ENCODE measurements around the gene BUD13.

BUD13 gene

DNA sequence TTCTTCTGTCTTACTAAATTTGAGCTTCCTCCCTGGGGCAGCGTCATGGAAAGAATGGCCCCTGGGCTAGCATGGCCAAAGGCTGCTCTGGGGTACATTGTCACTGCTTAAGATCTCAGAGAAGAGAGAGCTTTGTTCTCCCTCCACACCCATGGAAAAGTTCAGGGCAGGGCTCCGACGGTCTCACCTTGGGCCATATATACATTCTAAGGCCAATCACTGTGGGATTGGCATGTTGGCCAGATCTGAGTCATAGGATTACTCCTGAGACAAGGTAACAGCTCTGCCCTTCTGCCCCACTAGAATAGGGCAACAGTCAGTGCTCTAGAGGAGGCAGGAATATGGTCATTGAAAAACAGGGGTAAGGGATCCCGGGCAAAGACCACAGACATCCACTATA lies 56.2 kb downstream of the BUD13 start:
- DNase-seq (ENCODE audit: low read depth): no peak

DNA sequence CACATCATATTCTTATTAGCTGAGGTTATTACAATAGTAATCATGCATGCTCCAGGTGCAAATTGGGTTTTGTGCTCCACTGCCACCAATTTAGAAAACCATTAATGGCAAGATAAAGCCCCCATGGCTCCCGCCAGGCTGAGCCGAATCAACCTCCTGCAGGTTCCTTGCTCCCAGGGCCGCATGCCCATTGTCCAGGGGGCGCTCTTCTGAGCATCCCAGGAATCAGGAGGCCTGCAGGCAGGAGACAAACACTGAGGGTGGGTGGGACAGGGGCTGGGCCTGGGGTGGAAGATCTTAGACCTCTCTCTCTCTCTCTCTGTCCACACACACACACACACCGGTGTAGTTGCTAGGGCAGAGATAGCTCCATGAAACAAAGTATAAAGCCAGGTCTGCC lies 57.4 kb downstream of the BUD13 start:
- no peak for DNase-seq (ENCODE audit: low read depth)

DNA sequence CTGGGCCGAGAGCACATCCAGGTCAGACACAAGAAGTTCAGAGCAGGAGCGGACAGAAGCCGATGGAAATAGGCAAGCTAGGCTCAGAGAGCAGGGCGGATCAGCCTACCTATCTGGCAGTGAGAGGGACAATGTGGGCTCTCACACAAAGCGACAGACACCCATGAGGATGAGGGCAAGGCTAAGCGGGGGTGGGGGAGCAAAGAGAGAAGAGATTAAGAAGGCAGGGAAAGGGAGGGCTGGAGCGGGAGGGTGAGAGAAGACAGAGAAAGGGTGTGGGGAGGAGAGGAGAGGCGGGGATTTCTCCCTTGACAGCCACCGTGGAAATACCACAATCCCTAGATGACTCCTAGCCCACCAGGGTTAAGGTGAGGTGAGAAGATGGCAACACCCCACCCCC lies 57.9 kb downstream of the BUD13 start:
- DNase-seq (ENCODE audit: low read depth): no peak

DNA sequence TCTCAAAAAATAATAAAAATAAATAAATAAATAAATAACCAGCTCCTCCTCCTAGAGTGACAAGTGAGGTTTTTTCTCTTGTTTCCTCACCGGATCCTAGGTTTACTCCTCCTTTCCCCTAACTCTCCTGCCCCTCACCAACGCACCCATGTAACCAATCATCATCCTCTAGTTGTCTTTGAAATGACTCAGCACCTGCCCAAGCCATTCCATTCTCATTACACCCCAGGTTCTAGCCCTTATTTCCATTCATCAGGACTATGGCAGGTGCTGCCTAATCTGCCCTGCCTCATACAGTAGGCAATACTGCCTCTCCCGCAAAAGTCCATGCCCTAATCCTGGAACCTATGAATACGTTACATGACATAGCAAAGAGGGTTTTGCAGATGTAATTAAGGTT lies 60.4 kb downstream of the BUD13 start:
- DNase-seq (ENCODE audit: low read depth): no peak

DNA sequence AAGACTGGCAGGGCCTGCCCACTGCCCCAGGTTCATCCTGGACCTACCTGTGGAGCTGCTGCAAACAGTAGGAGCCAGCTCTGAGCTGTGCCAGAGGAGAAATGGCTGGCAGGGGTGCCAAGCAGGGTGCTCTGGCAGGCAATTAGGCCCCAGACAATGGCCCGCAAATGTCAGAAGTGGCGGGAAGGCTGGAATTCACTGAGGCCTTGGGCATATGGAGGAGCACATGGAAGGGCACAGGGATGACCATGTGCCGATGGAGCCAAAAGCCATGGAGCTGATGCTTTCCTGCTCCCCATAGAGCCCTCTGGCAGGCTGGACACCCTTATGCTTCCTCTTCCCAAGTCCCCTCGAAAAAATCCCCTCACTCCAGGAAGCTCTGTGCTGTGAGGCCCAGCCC lies 62.0 kb downstream of the BUD13 start:
- DNase-seq (ENCODE audit: low read depth): no peak

DNA sequence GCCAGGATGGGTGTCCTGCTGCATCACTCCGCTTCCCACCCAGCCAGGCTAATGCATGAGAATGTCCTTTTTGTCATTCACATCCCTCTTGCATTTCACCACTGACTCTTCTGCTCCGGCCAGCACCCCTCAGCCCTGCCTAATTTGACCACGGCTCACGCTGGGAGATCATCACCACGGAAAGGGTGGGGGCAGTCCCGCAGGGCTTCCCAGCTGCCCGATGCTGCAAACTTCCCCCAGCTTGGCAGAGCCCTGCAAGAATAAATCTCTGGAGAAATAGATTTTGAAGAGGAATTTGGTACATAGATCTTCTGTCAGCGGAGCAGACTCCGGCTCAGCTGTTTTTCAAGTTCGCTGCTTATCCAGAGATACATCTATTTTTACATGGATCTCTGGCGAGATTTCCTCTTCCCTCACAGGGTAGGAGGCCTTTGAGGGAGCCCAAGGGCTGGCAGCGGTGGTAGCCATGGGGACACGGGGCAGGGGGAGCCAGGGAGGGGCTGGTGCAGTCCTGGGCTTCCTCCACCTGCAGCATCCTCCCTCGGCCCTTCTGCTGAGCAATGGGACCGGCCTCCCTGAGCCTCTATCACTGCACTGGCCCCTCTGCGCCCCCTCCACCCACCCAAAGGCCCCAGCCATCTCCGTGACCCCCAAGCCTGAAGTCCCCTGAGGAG lies 62.6 kb downstream of the BUD13 start:
- no peak for DNase-seq (ENCODE audit: low read depth)

DNA sequence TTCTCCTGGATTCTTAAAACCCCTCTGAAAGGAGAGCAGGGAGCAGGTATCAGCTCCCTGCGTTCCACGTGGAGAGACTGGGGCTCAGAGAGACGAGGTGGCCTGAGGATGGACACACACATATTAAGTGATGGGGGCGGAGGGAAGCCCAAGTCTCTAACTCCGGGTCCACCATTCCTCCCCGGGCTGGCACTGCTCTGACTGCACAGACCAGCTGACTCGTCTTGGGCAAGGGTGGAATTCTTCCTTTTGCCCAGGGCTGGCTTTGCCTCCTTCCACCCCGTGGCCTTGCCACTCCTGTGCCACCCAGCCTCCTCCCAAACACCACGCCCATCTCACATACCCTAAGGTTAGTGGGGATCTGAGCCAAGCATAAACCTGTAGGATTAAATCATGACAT lies 65.0 kb downstream of the BUD13 start:
- no peak for DNase-seq (ENCODE audit: low read depth)

DNA sequence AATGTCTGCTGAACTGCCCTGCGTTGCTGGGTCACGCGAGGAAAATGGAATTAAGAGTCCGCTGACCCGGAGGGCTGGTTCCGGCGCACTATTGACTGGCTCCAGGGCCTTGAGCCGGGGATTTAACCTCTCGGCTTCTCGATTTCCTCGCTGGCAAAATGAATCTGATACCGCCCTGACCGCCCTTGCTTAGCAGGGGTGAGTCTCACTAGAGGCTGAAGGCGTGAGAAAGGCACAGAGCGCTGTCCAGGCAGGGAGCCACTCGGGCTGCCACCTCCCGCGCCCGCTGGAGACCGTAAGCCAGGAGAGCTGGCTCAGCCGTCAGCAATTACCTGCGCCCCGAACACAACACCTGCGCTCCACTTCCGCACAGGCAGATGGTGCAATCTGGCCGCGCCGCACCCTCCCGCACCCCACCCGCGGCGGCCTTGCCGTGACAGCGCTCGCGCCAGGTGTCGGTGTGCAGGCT lies 65.6 kb downstream of the BUD13 start:
- DNase-seq (ENCODE audit: low read depth): no peak

DNA sequence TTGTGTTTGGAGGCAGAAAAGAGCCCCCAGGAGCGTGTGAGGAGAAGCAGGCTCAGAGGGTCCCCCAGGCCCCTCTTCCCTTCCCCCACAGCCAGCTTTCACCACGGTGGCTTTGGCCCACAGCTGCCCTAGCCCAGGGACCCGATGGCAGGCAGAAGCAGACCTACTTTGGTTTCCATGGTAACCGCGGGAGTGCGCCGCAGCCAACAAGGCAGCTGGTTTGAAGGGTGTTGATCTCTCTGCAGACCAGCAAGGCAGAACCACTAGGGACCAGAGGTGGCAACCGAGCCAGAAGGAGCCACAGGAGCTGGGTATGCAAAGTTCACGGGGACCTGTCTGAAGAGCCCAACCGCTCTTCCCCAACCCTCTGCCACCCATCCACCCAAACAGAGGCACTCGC lies 69.4 kb downstream of the BUD13 start:
- DNase-seq (ENCODE audit: low read depth): no peak

DNA sequence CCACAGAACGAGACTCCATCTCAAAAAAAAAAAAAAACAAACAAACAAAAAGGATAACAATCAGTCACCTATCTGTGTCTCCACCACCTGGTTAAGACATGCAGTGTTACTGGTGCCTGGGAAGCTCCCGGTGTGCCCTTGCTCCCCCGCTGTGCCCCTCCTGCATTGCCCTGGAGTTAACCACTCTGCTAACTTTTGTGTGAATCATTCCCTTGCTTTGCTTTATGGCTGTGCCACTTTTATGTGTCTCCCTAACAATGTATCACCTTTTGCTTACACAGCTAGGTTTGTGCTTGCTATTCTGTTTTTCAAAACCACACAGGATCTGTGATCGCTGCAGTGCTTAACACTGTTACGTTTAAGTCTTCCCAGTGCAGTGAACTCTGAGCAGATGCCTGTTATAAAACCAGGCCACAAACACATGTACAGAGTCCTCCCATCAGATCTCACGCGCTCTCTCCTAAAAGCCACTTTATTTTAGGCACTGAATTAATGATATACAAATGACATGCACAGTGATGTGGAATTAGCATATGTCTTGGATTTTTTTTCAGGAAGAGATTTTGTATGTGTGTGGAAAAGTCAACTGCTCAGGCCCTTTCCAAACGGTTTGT lies 69.9 kb downstream of the BUD13 start:
- DNase-seq (ENCODE audit: low read depth): no peak

DNA sequence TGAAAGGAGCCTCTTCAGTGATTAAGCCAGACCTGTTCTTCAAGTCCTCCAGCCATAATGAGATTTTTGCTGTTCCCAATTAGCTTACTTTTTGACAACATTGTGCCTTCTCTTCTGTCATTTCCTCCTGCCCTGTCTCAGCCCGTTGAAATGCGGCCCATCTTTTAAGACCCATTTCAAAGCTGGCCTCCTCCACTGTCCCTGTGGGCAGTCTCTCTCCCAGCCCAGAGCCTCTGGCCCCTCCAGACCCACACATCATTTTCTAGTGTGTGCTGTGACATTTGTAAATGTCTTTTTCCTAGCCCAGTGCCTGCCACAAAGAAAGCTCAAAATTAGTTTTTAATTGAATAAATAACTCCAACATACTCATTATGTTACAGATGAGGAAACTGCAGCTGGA lies 70.9 kb downstream of the BUD13 start:
- DNase-seq (ENCODE audit: low read depth): no peak

DNA sequence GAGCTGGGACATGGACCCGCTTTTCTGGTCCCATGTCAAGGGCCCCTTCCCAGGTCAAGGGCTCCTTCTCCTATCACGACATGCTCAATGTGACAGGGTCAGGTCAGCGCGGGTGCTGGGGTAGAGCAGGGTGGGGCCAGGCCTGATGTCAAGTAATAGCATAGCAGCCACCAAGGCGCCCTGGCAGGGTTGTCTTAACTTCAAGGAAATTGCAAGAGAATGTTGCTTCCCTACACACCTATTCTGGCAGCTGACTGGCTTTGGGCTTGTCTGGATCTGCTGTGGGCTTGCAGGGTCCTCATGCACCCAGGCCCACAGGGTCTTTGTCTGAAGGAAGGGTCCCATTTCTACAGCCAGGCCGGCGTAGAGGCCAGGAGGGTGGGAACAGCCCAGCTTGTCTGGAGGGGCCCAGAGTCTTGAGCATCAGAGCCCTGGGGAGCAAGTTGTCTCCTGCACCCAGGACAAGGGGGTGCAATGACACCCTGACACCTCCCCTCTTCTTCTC lies 71.4 kb downstream of the BUD13 start:
- no peak for DNase-seq (ENCODE audit: low read depth)

DNA sequence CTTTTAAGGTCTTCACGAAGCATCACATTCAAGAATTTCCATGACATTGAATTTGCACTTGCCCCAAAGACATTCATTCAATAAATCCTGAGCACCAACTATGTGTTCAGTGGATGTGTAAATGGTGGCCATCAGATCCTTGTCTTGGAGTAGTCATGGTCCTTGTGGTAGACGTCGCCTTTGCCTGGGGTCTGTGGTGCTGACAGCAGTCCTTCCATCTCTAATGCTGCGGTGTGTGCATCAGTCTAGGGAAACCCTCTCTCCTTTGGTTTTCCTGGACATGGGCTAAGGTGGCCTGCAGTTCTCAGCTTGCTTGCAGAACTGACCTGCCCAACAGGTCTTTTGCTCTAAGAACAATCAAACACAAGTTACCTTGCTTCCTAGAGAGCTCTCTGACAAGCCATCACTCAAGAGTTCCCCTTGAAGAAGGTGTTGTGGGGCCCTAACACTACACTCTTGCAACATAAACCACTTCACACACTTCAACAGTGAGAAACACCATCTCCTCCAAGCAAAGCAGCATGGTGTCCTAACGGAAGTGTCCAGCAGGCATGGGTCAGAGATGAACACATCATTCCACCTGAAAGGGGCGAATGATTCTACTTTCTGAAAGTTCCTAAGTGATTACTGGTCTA lies 72.1 kb downstream of the BUD13 start:
- no peak for DNase-seq (ENCODE audit: low read depth)
